Fibroblast of upper back skin (primary cell): ENCODE data around the gene METAP1.
"Not testable (repeated sequence)": the region's sequence is repeated elsewhere in the genome, so short reads cannot be mapped to it uniquely, and the experiment has no call there.

Experiments
- DNase-seq: peaks from one replicate; pipeline ENCODE4 v3.0.0-alpha.2; 2013

The METAP1 gene

GRCh38 chr4:99102634-99103033 lies 107.1 kb downstream of the METAP1 start:
- DNase-seq: no peak

GRCh38 chr4:99103166-99103565 lies 107.6 kb downstream of the METAP1 start:
- no peak for DNase-seq

DNA sequence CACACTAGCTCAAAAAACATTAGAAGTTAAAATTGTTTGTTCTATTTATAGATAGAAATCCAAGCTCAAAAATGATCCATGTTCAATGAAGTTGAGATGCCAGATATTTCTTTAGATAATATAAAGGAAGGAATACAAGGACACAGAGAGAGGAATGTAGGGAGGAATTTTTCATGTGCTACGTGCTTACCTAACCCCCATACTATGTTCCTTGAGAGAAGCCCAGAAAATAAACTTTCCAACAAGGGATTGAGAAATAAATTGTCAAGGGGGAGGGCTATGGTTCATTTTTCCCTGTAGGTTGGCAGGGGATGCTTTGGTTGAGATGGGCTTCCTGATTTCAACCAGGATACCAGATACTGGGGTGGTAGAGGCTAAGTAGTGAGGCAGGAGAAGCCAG lies 108.6 kb downstream of the METAP1 start:
- DNase-seq: peak; percentile 51

DNA sequence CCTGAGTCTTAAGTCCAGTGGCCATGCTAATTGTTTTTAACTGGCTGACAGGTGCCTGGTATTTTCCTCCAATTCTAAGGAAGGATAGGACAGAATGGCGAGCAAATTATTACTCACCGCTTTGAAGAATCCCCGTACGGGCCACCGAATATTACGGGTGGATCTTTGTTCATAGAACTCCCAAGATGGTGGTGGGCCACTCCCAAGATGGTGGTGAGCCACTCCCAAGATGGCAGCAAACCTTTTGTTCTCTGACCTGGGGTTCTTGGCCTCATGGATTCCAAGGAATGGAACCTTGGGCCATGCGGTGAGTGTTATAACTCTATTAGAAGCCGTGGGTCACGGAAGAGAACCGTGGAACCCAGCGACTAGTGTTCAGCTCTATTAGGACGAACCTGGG lies 113.8 kb downstream of the METAP1 start:
- DNase-seq: not testable (repeated sequence)
